ENCODE data around the gene RYR1.
"Not testable (repeated sequence)": the region's sequence is repeated elsewhere in the genome, so short reads cannot be mapped to it uniquely, and the experiment has no call there.

Gene RYR1

GRCh38 chr19:38517980-38518379, 84.5 kb downstream of the RYR1 start:
- not testable (repeated sequence) for DNase-seq

DNA sequence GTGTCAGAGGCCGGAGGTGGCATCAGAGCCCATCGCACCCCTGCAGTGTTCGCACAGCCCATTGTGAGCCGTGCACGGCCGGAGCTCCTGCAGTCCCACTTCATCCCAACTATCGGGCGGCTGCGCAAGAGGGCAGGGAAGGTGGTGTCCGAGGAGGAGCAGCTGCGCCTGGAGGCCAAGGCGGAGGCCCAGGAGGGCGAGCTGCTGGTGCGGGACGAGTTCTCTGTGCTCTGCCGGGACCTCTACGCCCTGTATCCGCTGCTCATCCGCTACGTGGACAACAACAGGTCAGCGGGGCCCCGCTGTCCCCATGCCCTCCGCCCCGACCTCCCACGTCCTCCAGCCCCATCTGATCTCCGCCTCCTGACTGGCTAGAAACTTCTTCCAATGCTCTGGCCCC, 85.7 kb downstream of the RYR1 start:
- DNase-seq, result no peak

GRCh38 chr19:38519988-38520387, 86.5 kb downstream of the RYR1 start:
- DNase-seq, result no peak

GRCh38 chr19:38522915-38523314, 89.4 kb downstream of the RYR1 start:
- no peak for DNase-seq

GRCh38 chr19:38523319-38523718, 89.8 kb downstream of the RYR1 start:
- DNase-seq, result no peak

DNA sequence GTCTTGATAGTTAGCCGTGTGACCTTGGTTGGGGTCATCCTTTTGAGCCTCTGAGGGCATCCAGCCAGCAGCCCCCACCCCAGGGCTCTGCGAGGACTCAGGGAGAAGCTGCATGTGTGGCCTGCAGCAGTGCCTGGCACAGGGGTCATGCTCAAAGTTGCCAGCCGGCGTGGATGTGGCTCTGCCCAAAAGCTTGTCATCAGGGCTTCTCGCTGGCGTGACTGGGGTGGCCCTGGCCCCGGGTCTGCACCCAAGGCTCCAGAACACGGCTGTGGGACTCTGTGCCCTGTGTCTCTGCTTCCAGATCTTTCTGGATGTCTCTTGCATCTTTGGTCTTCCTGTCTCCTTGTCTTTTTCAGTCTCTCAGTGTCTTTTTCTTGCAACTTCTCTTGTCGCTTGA, 90.9 kb downstream of the RYR1 start:
- no peak for DNase-seq

DNA sequence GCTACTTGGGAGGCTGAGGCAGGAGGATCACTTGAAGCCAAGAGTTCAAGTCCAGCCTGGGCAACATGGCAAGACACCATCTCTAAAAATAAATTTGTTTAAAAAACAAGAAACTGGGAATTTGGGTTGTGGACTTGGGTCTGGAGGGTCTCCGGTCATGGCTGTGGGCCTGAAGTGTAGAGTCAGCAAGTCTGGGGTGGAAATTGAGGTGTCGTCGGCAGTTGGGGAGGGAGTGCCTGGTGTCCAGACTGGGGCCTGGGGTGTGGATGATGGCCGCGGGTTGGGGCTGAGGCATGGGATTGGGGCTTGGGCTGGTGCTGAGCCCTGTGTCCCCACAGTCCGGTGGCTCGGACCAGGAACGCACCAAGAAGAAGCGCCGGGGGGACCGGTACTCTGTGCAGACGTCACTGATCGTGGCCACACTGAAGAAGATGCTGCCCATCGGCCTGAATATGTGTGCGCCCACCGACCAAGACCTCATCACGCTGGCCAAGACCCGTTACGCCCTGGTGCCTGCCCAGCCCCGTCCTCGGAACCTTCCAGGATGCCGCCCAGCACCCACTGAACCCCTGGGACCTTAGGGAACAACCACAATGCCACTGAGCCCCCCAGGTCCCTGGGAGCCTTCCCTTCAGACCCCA, 91.6 kb downstream of the RYR1 start:
- no peak for DNase-seq

GRCh38 chr19:38526430-38526829, 92.9 kb downstream of the RYR1 start:
- DNase-seq, result no peak

DNA sequence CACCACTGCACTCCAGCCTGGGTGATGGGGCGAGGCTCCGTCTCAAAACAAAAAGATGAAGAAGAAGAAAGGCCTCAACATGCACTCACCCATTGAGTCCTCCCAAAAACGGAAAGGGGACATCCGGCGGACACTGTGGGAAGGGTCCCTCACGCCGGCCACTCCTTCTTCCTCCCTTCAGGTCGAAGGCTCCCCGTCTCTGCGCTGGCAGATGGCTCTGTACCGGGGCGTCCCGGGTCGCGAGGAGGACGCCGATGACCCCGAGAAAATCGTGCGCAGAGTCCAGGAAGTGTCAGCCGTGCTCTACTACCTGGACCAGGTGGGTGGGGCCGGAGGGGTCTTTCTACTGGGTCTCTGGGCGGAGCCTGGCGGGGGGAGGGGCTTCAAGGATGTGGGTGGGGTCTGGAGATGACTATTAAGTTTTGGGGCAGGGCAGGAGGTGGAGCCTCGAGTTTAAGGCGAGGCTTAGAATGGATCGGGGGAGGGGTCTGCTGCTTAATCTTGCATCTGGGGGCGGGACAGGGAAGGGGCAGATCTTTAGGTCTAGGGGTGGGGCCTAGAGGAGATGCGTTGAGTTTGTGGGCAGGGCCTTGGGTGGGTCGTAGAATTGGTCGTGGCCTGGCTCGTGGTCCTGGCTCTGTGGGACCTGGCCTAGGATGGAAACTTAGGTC, 94.1 kb downstream of the RYR1 start:
- peak; percentile 33 to 51 for DNase-seq

DNA sequence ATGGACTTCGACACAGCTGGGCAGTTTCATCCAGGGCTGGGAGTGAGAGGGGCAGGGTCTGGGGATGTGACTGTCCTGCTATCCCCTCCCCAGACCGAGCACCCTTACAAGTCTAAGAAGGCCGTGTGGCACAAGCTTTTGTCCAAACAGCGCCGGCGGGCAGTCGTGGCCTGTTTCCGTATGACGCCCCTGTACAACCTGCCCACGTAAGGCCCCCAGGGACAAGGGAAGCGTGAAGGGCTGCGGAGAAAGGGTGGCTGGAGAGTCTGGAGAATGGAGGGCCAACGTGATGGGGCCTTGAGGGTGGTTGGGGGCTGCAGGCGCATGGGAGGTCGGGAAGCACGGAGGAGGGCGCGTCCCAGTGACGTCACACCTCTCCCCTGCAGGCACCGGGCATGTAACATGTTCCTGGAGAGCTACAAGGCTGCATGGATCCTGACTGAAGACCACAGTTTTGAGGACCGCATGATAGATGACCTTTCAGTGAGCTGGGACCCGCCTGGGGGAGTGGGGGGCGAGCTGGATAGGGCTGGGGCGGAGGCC, 94.8 kb downstream of the RYR1 start:
- DNase-seq, result no peak

GRCh38 chr19:38528931-38529330, 95.4 kb downstream of the RYR1 start:
- no peak for DNase-seq

- no peak for DNase-seq
Observed at GRCh38 chr19:38531515-38531914, 98.0 kb downstream of the RYR1 start.

DNA sequence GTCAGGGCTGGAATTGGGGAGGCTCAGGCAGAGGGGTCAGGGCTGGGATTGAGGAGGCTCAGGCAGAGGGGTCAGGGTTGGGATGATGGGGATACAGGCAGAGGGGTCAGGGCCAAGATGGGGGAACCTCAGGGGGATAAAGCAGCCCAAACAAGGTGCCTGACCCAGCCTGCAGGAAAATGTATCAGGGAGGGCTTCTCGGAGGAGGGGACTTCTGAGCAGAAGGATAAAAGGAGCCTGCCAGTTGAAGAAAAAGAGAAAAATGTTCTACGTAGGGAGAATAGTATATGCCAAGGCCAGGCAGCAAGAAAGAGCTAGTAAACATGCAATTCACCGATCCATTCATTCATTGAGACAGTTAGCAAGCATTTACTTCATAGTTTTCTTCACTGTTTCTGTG, 99.4 kb downstream of the RYR1 start:
- DNase-seq, result no peak

DNA sequence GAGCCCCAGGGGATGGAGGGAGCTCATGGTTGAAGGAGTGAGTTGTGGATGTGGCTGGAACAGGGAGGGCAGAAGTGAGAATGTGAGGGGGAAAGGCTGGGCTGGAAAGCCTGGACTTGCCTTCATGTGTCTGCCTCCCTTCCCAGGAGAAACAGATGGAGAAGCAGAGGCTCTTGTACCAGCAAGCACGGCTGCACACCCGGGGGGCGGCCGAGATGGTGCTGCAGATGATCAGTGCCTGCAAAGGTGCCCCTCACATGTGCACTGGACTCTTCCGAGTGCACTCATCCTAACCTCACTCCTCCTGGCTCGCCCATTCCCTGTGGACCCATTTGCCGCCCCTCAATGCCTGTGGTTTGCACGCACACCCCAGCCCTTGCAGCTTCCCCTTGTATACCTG, 101.1 kb downstream of the RYR1 start:
- DNase-seq, result no peak

DNA sequence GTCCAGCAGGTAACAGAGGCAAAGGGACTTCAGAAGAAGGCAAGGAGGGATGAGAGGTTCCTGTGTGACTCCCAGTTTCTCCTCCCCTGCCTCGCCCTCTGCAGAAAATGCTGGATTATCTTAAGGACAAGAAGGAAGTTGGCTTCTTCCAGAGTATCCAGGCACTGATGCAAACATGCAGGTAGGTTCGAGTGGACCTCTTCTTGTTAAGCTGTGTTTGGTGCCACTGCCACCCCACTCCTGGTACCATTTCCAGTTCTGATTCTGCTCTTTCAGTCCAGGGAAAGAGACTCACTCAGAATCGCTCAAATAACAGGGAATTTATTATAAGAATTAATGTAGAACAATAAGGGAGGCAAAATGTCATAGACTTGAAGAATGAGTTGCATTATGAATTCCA, 101.7 kb downstream of the RYR1 start:
- no peak for DNase-seq

GRCh38 chr19:38537071-38537936, 103.8 kb downstream of the RYR1 start:
- no peak for DNase-seq

GRCh38 chr19:38538386-38538785, 104.9 kb downstream of the RYR1 start:
- no peak for DNase-seq

GRCh38 chr19:38538793-38539528, 105.5 kb downstream of the RYR1 start:
- peak in 1 of 2 donors; percentile 83 for DNase-seq

GRCh38 chr19:38539751-38540150, 106.3 kb downstream of the RYR1 start:
- DNase-seq, result no peak

- DNase-seq, result no peak
Observed at GRCh38 chr19:38542040-38542439, 108.5 kb downstream of the RYR1 start.

DNA sequence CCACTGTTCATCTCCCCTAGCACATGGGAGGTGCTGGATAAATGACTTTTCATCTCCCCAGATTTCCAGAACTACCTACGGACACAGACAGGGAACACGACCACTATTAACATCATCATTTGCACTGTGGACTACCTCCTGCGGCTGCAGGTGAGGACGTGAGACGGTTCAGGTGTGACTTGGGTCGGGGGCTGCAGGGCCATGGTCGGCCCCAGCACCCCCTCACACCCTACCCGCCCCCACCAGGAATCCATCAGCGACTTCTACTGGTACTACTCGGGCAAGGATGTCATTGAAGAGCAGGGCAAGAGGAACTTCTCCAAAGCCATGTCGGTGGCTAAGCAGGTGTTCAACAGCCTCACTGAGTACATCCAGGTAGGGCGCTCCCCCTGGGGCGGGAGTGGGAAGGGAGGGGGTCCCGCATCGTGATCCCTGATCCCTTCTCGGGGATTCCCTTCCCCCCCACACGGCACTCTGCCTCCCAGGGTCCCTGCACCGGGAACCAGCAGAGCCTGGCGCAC, 109.9 kb downstream of the RYR1 start:
- DNase-seq, result no peak

GRCh38 chr19:38543807-38544568, 110.5 kb downstream of the RYR1 start:
- DNase-seq, result peak; percentile 20 to 66
